Measurements from ENCODE around the gene ITGB2.

Gene ITGB2

GRCh38 chr21:44940116-44940631 is 19.5 kb upstream of the ITGB2 start:
- peaks cover 30% of the 10 kb centered on the region for H4K20me1 ChIP-seq (ENCODE audit: insufficient read depth, low read length, poor library complexity, severe bottlenecking)
- peak overlapping the region; percentile 99 for H2AFZ ChIP-seq (ENCODE audit: low read length)
- H3K4me3 ChIP-seq (ENCODE audit: low read length, poor library complexity, severe bottlenecking) = peak overlapping the region; percentile 99
- H3K79me2 ChIP-seq (ENCODE audit: insufficient read depth, low read length) = peaks cover 65% of the 10 kb centered on the region
- no peaks in the 10 kb centered on the region for H3K27me3 ChIP-seq (ENCODE audit: insufficient read depth, low read length, poor library complexity, severe bottlenecking)
- peak overlapping the region; percentile 97 for H3K4me2 ChIP-seq (ENCODE audit: low read depth, low read length, poor library complexity, severe bottlenecking)
- H3K9ac ChIP-seq (ENCODE audit: low read depth, low read length, poor library complexity, severe bottlenecking) = peak overlapping the region; percentile 92
- no peaks in the 10 kb centered on the region for H3K9me3 ChIP-seq (ENCODE audit: insufficient read depth, low read depth, low read length)
- H3F3A ChIP-seq (ENCODE audit: low read depth) = no peaks in the 10 kb centered on the region
- H3K4me1 ChIP-seq (ENCODE audit: insufficient read depth, low read length, poor library complexity, severe bottlenecking) = peaks cover 34% of the 10 kb centered on the region
- TF ChIP-seq EZH2phosphoT487 (IDR thresholded peaks at IDR 0.05; ENCODE audit: borderline replicate concordance) (no peak), CTCF (conservative IDR thresholded peaks at IDR 0.05; ENCODE audit: low read length) (no peak)
- no peaks in the 10 kb centered on the region for H3K9me2 ChIP-seq (replicated peaks; ENCODE audit: low read depth, low read length)
- peaks cover 6% of the 10 kb centered on the region; the same call in 1 of the 2 replicates for H3K36me3 ChIP-seq (ENCODE audit: insufficient read depth, low read length)

GRCh38 chr21:44939532-44940115 is 18.9 kb upstream of the ITGB2 start, which contains the start of gene SLX9:
TSS of gene SLX9 (plus strand) at chr21:44940029. CDS start at chr21:44940058, 29 bp downstream.
- Histone ChIP-seq H3K9me2 (replicated peaks; ENCODE audit: low read depth, low read length) (no peaks in the 10 kb centered on the region), H3K4me3 (ENCODE audit: low read length, poor library complexity, severe bottlenecking) (peak within 1 kb of the TSS; percentile 99), H3K4me1 (ENCODE audit: insufficient read depth, low read length, poor library complexity, severe bottlenecking) (peaks cover 34% of the 10 kb centered on the region), H3K9me3 (ENCODE audit: insufficient read depth, low read depth, low read length) (no peaks in the 10 kb centered on the region), H3K4me2 (ENCODE audit: low read depth, low read length, poor library complexity, severe bottlenecking) (peak within 1 kb of the TSS; percentile 97), H2AFZ (ENCODE audit: low read length) (peak within 1 kb of the TSS; percentile 99), H3K27me3 (ENCODE audit: insufficient read depth, low read length, poor library complexity, severe bottlenecking) (no peaks in the 10 kb centered on the region), H3K79me2 (ENCODE audit: insufficient read depth, low read length) (peaks cover 60% of the 10 kb centered on the region), H3F3A (ENCODE audit: low read depth) (no peaks in the 10 kb centered on the region), H3K36me3 (ENCODE audit: insufficient read depth, low read length) (peaks cover 6% of the 10 kb centered on the region; the same call in 1 of the 2 replicates), H4K20me1 (ENCODE audit: insufficient read depth, low read length, poor library complexity, severe bottlenecking) (peaks cover 29% of the 10 kb centered on the region), H3K9ac (ENCODE audit: low read depth, low read length, poor library complexity, severe bottlenecking) (peak within 1 kb of the TSS; percentile 92)
- TF ChIP-seq CTCF (conservative IDR thresholded peaks at IDR 0.05; ENCODE audit: low read length) = no peak
- TF ChIP-seq EZH2phosphoT487 (IDR thresholded peaks at IDR 0.05; ENCODE audit: borderline replicate concordance) = no peak

- no peaks in the 10 kb centered on the region for H3K9me3 ChIP-seq (ENCODE audit: insufficient read depth, low read depth, low read length)
- H3F3A ChIP-seq (ENCODE audit: low read depth) = no peaks in the 10 kb centered on the region
- peaks cover 34% of the 10 kb centered on the region for H3K4me1 ChIP-seq (ENCODE audit: insufficient read depth, low read length, poor library complexity, severe bottlenecking)
- no peaks in the 10 kb centered on the region; the same call in 1 of the 2 replicates for H3K36me3 ChIP-seq (ENCODE audit: insufficient read depth, low read length)
- peak overlapping the region; percentile 99 for H3K4me3 ChIP-seq (ENCODE audit: low read length, poor library complexity, severe bottlenecking)
- H3K9ac ChIP-seq (ENCODE audit: low read depth, low read length, poor library complexity, severe bottlenecking) = peak overlapping the region; percentile 92
- peaks cover 54% of the 10 kb centered on the region for H3K79me2 ChIP-seq (ENCODE audit: insufficient read depth, low read length)
- H2AFZ ChIP-seq (ENCODE audit: low read length) = peak overlapping the region; percentile 99
- TF ChIP-seq EZH2phosphoT487 (IDR thresholded peaks at IDR 0.05; ENCODE audit: borderline replicate concordance) (no peak), CTCF (conservative IDR thresholded peaks at IDR 0.05; ENCODE audit: low read length) (no peak)
- no peaks in the 10 kb centered on the region for H3K9me2 ChIP-seq (replicated peaks; ENCODE audit: low read depth, low read length)
- peak overlapping the region; percentile 97 for H3K4me2 ChIP-seq (ENCODE audit: low read depth, low read length, poor library complexity, severe bottlenecking)
- no peaks in the 10 kb centered on the region for H3K27me3 ChIP-seq (ENCODE audit: insufficient read depth, low read length, poor library complexity, severe bottlenecking)
- H4K20me1 ChIP-seq (ENCODE audit: insufficient read depth, low read length, poor library complexity, severe bottlenecking) = peaks cover 29% of the 10 kb centered on the region
Observed at GRCh38 chr21:44938772-44939531, 18.3 kb upstream of the ITGB2 start.

Measured in Loucy (cell line).